Choroid plexus epithelial cell (primary cell): ENCODE measurements around the gene DMRTC1.
"Not testable (repeated sequence)": the region's sequence is repeated elsewhere in the genome, so short reads cannot be mapped to it uniquely, and the experiment has no call there.

ENCODE experiments used
- DNase-seq: peaks from one replicate; pipeline ENCODE4 v3.0.0-alpha.2; 2010; ENCODE audit warnings: low read depth
- H3K4me3 ChIP-seq: 2 replicates; pipeline ENCODE4 v1.5.1; 2011; ENCODE audit warnings: low read depth, mild to moderate bottlenecking, control low read depth, low read length, moderate library complexity

Gene DMRTC1, protein sequence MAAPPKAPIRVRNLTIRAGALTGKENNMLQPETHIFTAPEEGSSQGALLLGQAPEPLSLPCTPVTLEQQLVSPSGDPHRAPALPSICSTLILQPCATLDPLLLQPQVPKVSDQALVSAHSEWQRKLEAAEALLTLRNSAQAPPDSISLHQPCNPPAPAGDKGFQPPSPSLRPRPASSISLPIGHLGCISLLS

DNA sequence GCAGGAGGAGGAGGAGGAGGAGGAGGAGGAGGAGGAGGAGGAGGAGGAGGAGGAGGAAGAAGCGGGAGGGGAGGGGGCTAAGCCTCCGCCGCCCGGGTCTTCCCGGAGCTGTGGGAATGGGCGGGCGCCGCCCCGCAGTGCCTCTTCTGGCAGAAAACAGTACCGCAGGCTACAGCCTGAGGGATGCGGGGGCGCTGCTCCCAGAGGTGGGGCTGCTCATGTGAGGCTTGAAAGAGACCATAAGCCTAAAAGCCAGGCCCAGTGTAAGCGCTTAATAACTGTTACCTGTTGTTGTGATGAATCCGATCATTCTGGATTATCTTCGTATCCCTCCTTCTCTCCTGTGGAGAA lies at the start of gene DMRTC1:
Gene DMRTC1 (minus strand): TSS at position 19 of the 351 bp plus-strand sequence. CDS start 68,143 bp downstream, outside the sequence.
- H3K4me3 ChIP-seq, DNase-seq: not testable (repeated sequence)

DNA sequence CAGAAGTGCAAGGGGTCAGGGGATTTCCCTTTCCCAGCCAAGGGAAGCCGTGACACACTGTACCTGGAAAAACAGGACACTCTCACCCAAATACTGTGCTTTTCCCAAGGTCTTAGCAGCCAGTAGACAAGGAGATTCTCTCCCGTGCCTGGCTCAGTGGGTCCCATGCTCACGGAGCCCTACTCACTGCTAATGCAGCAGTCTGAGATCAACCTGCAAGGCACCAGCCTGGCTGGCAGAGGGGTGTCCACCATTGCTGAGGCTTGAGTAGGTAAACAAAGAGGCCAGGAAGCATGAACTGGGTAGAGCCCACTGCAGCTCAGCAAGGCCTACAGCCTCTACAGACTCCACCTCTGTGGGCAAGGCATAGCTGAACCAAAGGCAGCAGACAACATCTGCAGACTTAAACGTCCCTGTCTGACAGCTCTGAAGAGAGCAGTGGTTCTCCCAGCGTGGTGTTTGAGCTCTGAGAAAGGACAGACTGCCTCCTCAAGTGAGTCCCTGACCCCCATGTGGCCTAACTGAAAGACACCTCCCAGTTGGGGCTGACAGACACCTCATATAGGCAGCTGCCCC lies 37.3 kb upstream of the DMRTC1 start:
- not testable (repeated sequence) for DNase-seq

GRCh38 chrX:72974885-72975284 lies 31.2 kb upstream of the DMRTC1 start:
- not testable (repeated sequence) for DNase-seq, H3K4me3 ChIP-seq

More for the DNA sequence above, 37.3 kb upstream of the DMRTC1 start:
- H3K4me3 ChIP-seq, result not testable (repeated sequence)

- DNase-seq, result not testable (repeated sequence)
These were observed 28.2 kb upstream of the DMRTC1 start for GRCh38 chrX:72971859-72972258.

DNA sequence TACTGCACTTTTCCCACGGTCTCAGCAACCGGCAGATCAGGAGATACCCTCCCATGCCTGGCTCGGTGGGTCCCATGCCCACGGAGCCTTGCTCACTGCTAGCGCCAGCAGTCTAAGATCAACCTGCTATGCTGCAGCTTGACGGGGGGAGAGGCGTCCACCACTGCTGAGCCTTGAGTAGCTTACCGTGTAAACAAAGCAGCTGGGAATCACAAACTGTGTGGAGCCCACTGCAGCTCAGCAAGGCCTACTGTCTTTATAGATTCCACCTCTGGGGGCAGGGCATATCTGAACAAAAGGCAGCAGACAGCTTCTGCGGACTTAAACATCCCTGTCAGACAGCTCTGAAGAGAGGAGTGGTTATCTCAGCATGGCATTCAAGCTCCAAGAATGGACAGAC lies 16.3 kb upstream of the DMRTC1 start:
- not testable (repeated sequence) for H3K4me3 ChIP-seq, DNase-seq

More at GRCh38 chrX:72971859-72972258, 28.2 kb upstream of the DMRTC1 start:
- H3K4me3 ChIP-seq, result not testable (repeated sequence)

GRCh38 chrX:72943035-72943818 lies 410 bp downstream of the DMRTC1 start:
- H3K4me3 ChIP-seq, DNase-seq: not testable (repeated sequence)

- H3K4me3 ChIP-seq, DNase-seq: not testable (repeated sequence)
These were observed 1.4 kb downstream of the DMRTC1 start for GRCh38 chrX:72942272-72942671.

- H3K4me3 ChIP-seq, DNase-seq: not testable (repeated sequence)
These were observed 5.7 kb downstream of the DMRTC1 start, which contains the start of gene FAM236A for GRCh38 chrX:72937906-72938305. Gene FAM236A (plus strand): TSS chrX:72938206. CDS start chrX:72938263, 57 bp downstream.

DNA sequence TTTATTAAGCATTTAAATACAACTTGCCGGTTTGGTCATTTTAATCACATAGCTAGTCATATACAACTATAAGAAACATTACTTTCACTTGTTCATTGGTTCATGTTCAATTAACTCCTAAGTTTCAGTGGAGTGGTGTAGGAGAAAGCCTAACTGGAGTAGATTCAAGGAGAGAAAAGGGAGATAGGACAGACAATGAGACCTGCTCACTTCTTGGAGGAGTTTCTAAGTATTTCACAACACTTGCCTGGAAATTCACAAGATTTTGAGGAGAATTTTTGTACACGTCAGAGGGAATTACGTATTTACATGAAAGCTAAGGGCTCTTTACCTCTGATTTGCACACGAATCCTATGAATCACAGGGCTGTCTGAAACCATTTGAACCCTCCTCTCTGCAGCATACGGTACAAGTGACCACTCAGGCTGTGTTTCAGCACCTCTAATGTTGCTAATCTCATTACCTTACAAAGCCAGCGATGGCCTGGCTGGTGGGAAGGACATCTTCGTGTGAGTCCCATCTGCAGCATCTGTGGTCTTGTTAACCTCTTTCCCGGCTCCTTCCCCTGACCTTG lies 6.7 kb downstream of the DMRTC1 start:
- not testable (repeated sequence) for H3K4me3 ChIP-seq, DNase-seq

DNA sequence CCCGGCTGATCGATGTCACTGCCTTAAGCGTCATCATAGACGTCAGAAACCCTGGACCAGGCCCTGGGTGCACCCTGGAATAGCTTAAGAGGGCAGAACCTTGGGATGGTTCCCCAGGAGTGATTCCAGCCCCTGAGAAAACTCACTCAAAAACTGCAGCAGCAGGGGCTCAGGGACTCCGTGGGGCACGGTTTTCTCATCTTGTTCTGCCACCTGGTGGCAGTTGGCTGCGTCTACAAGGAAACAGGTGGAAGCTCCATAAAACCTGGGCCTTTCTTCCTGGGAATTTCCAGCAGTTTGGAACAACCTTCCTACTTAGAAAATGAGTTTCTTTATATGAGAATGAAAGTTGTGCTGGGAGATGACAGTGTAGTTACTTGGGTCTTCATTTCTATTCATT lies 7.2 kb downstream of the DMRTC1 start:
- DNase-seq, H3K4me3 ChIP-seq: not testable (repeated sequence)

- H3K4me3 ChIP-seq, result not testable (repeated sequence)
These were observed 11.4 kb downstream of the DMRTC1 start for GRCh38 chrX:72932283-72932682.

DNA sequence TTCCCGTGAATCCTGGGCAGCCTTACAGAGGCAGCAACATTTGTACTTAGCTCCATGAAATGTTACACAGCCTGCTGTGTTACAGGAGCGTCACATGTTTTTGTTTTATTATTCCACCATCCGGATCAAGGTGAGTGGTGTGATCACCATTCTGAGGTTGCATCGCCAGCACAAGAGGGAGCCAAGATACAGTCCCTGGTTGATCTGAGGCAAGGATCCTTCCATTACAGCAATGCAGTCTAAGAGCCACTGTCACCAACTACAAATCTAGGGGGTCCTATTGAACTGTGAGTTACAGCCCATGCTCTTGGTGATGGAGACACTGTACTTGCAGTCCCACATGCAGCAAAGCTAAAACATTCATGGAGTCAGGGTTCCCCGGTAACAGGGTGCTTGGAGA lies 27.5 kb downstream of the DMRTC1 start:
- not testable (repeated sequence) for DNase-seq

More at GRCh38 chrX:72932283-72932682, 11.4 kb downstream of the DMRTC1 start:
- not testable (repeated sequence) for DNase-seq

DNA sequence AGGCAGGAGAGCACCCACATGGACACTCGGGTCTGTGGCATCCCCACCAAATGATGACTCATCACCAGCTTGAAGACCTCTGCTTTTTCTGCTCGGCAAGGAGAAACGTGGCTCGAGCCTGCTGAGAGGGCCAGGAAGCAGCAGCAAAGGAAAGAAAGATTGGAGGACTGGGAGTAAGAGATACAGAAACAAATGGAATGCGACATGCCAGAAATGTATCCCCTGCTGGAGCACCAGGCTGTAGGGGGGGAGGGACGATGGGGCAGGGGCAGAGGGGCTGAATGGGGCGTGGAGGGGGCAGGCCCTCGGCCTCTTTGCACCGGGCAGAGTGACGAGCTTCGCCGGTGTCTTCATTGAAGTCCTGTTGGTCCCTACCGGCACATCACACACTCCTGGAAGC lies 31.3 kb downstream of the DMRTC1 start, which contains the start of gene FAM236C:
Gene FAM236C (plus strand): TSS at position 301 of the 400 bp plus-strand sequence. CDS start 100 bp downstream, outside the sequence.
- DNase-seq, result not testable (repeated sequence)

More for the DNA sequence above, 27.5 kb downstream of the DMRTC1 start:
- not testable (repeated sequence) for H3K4me3 ChIP-seq

DNA sequence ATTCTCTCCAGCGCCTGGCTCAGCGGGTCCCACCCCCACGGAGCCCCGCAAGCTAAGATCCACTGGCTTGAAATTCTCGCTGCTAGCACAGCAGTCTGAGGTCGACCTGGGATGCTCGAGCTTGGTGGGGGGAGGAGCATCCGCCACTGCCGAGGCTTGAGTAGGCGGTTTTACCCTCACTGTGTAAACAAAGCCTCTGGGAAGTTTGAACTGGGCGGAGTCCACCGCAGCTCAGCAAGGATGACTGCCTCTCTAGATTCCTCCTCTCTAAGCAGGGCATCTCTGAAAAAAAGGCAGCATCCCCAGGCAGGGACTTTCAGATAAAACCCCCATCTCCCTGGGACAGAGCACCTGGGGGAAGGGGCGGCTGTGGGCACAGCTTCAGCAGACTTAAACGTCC lies 53.9 kb downstream of the DMRTC1 start:
- H3K4me3 ChIP-seq, DNase-seq: not testable (repeated sequence)

More for the DNA sequence above, 31.3 kb downstream of the DMRTC1 start, which contains the start of gene FAM236C:
- H3K4me3 ChIP-seq, result not testable (repeated sequence)

DNA sequence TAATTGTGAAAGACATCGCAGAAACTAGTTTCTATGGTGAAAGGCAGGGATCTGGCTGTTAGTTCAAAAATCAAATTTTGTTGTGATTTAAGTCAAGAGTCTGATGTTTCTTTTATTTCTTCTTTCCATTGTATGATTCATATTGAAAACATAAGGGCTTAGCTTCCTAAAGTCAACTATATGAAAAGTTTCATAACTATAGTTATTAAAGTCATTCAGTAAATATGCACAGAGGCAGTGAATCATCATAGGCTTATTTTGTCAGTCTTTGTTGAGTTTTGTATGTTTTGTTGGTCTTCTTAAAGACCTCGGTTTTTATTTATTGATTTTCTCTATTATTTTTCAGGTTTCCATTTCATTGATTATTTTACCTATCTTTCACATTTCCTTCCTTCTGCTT lies 60.7 kb downstream of the DMRTC1 start:
- not testable (repeated sequence) for DNase-seq

GRCh38 chrX:72837532-72837931 lies 106.1 kb downstream of the DMRTC1 start:
- DNase-seq, H3K4me3 ChIP-seq: not testable (repeated sequence)

More for the DNA sequence above, 60.7 kb downstream of the DMRTC1 start:
- not testable (repeated sequence) for H3K4me3 ChIP-seq

- DNase-seq, H3K4me3 ChIP-seq: not testable (repeated sequence)
These were observed 112.9 kb downstream of the DMRTC1 start for GRCh38 chrX:72830701-72831100.
